IMR-90 (cell line): ENCODE measurements around the gene MAFF. TPM values are rescaled to one million over a fixed set of nuclear protein-coding genes. Genes with fewer than 3 reads are reported as not detected.

Experiments
- ATAC-seq: fragments of 200-7000 bp; cut with Tn5 transposase; 2 replicates; pipeline ENCODE4 v1.9.1; 2020; ENCODE audit warnings: low read depth, mild to moderate bottlenecking, moderate library complexity
- BruUV-seq: library from RNA; stranded (reverse); fragments of 400-500 nt; replicated peaks from 2 replicates; lab custom pipeline; 2021; lab: Mats Ljungman, UMichigan
- CTCF ChIA-PET: fragments of 300-600 bp; formaldehyde crosslinking; extraction: SDS; loops from one replicate; lab custom pipeline; 2021; ENCODE audit warnings: antibody characterized with exemption; lab: Yijun Ruan, JAX
- POLR2A ChIA-PET: fragments of 300-600 bp; sonication (Branson Sonifier 250); formaldehyde crosslinking; loops from one replicate; lab custom pipeline; 2022; ENCODE audit warnings: antibody characterized with exemption; ENCODE audit not compliant: unreplicated experiment; lab: Charles Lee
- DNase-seq: peaks from one replicate; pipeline ENCODE4 v3.0.0; 2013
- H2AFZ ChIP-seq: replicated peaks from 2 replicates; pipeline ENCODE3; 2013; ENCODE audit warnings: low read length, mild to moderate bottlenecking; ENCODE audit not compliant: poor library complexity
- H2AK5ac ChIP-seq: 2 replicates; pipeline ENCODE4 v1.6.1; 2013; ENCODE audit warnings: low read depth, low read length, inconsistent platforms
- H2AK9ac ChIP-seq: replicated peaks from 2 replicates; pipeline ENCODE3; 2013; ENCODE audit warnings: mild to moderate bottlenecking, low read depth, low read length, moderate library complexity; ENCODE audit not compliant: poor library complexity
- H2BK120ac ChIP-seq: 2 replicates; pipeline ENCODE4 v1.6.1; 2013; ENCODE audit warnings: low read depth, low read length, inconsistent platforms
- H2BK15ac ChIP-seq: 3 replicates; pipeline ENCODE4 v1.6.1; 2013; ENCODE audit warnings: low read depth, low read length, inconsistent platforms
- H2BK20ac ChIP-seq: 2 replicates; pipeline ENCODE4 v1.6.1; 2013; ENCODE audit warnings: low read depth, mild to moderate bottlenecking, inconsistent platforms, low read length, moderate library complexity
- H2BK5ac ChIP-seq: 2 replicates; pipeline ENCODE4 v1.6.1; 2013; ENCODE audit warnings: mild to moderate bottlenecking, low read depth, low read length, inconsistent platforms; ENCODE audit not compliant: poor library complexity, severe bottlenecking
- H3K14ac ChIP-seq: replicated peaks from 2 replicates; pipeline ENCODE4 v1.6.1; 2013; ENCODE audit warnings: low read depth, low read length, inconsistent platforms
- H3K18ac ChIP-seq: 2 replicates; pipeline ENCODE4 v1.6.1; 2013; ENCODE audit warnings: low read depth, low read length, control low read depth
- H3K23ac ChIP-seq: 2 replicates; pipeline ENCODE4 v1.6.1; 2013; ENCODE audit warnings: low read depth, low read length, inconsistent platforms
- H3K27ac ChIP-seq: 2 replicates; pipeline ENCODE4 v1.5.1; 2013; ENCODE audit warnings: mild to moderate bottlenecking, control low read depth, low read length; ENCODE audit not compliant: insufficient read depth
- H3K27me3 ChIP-seq: 2 replicates; pipeline ENCODE4 v1.6.1; 2013; ENCODE audit warnings: low read length; ENCODE audit not compliant: control insufficient read depth, insufficient read depth
- H3K36me3 ChIP-seq: 2 replicates; pipeline ENCODE4 v1.6.1; 2013; ENCODE audit warnings: low read length, mixed read lengths; ENCODE audit not compliant: control insufficient read depth, insufficient read depth
- H3K4ac ChIP-seq: 2 replicates; pipeline ENCODE4 v1.6.1; 2013; ENCODE audit warnings: low read depth, low read length, inconsistent platforms
- H3K4me1 ChIP-seq: 2 replicates; pipeline ENCODE4 v1.6.1; 2013; ENCODE audit warnings: low read length, mixed read lengths; ENCODE audit not compliant: control insufficient read depth, insufficient read depth
- H3K4me2 ChIP-seq: 2 replicates; pipeline ENCODE4 v1.6.1; 2013; ENCODE audit warnings: low read depth, mild to moderate bottlenecking, control low read depth, low read length, moderate library complexity
- H3K4me3 ChIP-seq: 2 replicates; pipeline ENCODE4 v1.5.1; 2013; ENCODE audit warnings: low read depth, mild to moderate bottlenecking, control low read depth, low read length, moderate library complexity; ENCODE audit not compliant: insufficient read depth
- H3K56ac ChIP-seq: 2 replicates; pipeline ENCODE4 v1.6.1; 2013; ENCODE audit warnings: low read length, inconsistent platforms; ENCODE audit not compliant: insufficient read depth; ENCODE audit errors: extremely low read depth
- H3K79me1 ChIP-seq, 2 experiments: 2 replicates each; pipeline ENCODE4 v1.6.1; 2013; ENCODE audit warnings: low read length in 2 of 2, inconsistent platforms in 1 of 2, low read depth in 1 of 2
- H3K9ac ChIP-seq: 2 replicates; pipeline ENCODE4 v1.6.1; 2013; ENCODE audit warnings: low read depth, low read length, control low read depth
- H3K9me1 ChIP-seq: 2 replicates; pipeline ENCODE4 v1.6.1; 2013; ENCODE audit warnings: low read length, inconsistent platforms; ENCODE audit not compliant: insufficient read depth
- H3K9me3 ChIP-seq: 2 replicates; pipeline ENCODE4 v1.6.1; 2013; ENCODE audit warnings: low read length; ENCODE audit not compliant: control insufficient read depth, insufficient read depth
- H4K20me1 ChIP-seq: 2 replicates; pipeline ENCODE4 v1.6.1; 2013; ENCODE audit warnings: low read length, inconsistent platforms; ENCODE audit not compliant: insufficient read depth
- H4K5ac ChIP-seq: 2 replicates; pipeline ENCODE4 v1.6.1; 2013; ENCODE audit warnings: mild to moderate bottlenecking, low read depth, low read length, control low read depth
- H4K8ac ChIP-seq, 2 experiments: 2 replicates each; pipeline ENCODE4 v1.6.1; 2013; ENCODE audit warnings: low read depth in 2 of 2, low read length in 2 of 2, control low read depth in 1 of 2, inconsistent platforms in 1 of 2
- H4K91ac ChIP-seq: 2 replicates; pipeline ENCODE4 v1.6.1; 2013; ENCODE audit warnings: low read depth, low read length, inconsistent platforms; ENCODE audit not compliant: insufficient read depth
- BHLHE40 ChIP-seq: fragments of 150-350 bp; IDR thresholded peaks from 2 replicates; pipeline ENCODE4 v1.6.1; 2016; ENCODE audit warnings: mild to moderate bottlenecking, low read depth, low read length
- CEBPB ChIP-seq: IDR thresholded peaks from 2 replicates; pipeline ENCODE4 v1.6.1; 2012; ENCODE audit warnings: low read depth, low read length, improper control_type of control experiment
- CHD1 ChIP-seq: IDR thresholded peaks from 2 replicates; pipeline ENCODE4 v1.6.1; 2012; ENCODE audit warnings: low read depth, low read length, improper control_type of control experiment
- FOS ChIP-seq: fragments of 150-350 bp; IDR thresholded peaks from 2 replicates; pipeline ENCODE4 v1.6.1; 2016; ENCODE audit warnings: low read depth, low read length
- MAFK ChIP-seq: IDR thresholded peaks from 2 replicates; pipeline ENCODE4 v1.6.1; 2012; ENCODE audit warnings: low read depth, low read length, improper control_type of control experiment
- MXI1 ChIP-seq: IDR thresholded peaks from 2 replicates; pipeline ENCODE4 v1.6.1; 2012; ENCODE audit warnings: low read depth, mild to moderate bottlenecking, low read length, moderate library complexity, borderline replicate concordance
- NFE2L2 ChIP-seq: fragments of 150-350 bp; IDR thresholded peaks from 2 replicates; pipeline ENCODE4 v1.6.1; 2016; ENCODE audit warnings: low read depth, mild to moderate bottlenecking, low read length
- RAD21 ChIP-seq: IDR thresholded peaks from 2 replicates; pipeline ENCODE4 v1.6.1; 2012; ENCODE audit warnings: low read length, improper control_type of control experiment
- RCOR1 ChIP-seq: IDR thresholded peaks from 2 replicates; pipeline ENCODE4 v1.6.1; 2012; ENCODE audit warnings: mild to moderate bottlenecking, low read length, improper control_type of control experiment; ENCODE audit not compliant: insufficient replicate concordance
- RFX5 ChIP-seq: IDR thresholded peaks from 2 replicates; pipeline ENCODE4 v1.8.0; 2012; ENCODE audit warnings: low read depth, mild to moderate bottlenecking, low read length, moderate library complexity
- SMC3 ChIP-seq: fragments of 150-350 bp; IDR thresholded peaks from 2 replicates; pipeline ENCODE4 v1.6.1; 2016; ENCODE audit warnings: low read depth, mild to moderate bottlenecking, antibody characterized with exemption, low read length, moderate library complexity
- USF2 ChIP-seq: fragments of 150-350 bp; IDR thresholded peaks from 2 replicates; pipeline ENCODE4 v1.6.1; 2017; ENCODE audit warnings: mild to moderate bottlenecking, antibody characterized with exemption, low read length, low read depth
- WGBS, 2 experiments: methylation state at CpG; one replicate each; pipeline versions ENCODE4 v1.1.5 to v1.1.7; 2013; ENCODE audit warnings: missing lambda C conversion rate in 2 of 2; ENCODE audit not compliant: insufficient read length in 1 of 2; ENCODE audit errors: extremely low coverage in 2 of 2; 5-methylcytosine and 5-hydroxymethylcytosine counted together
- dilution Hi-C: fragments of 300-500 bp; cut with HindIII; formaldehyde crosslinking; loops from one replicate; pipeline ENCODE4 v1.14.3; 2018; ENCODE audit warnings: low sequenced_read_pairs; ENCODE audit not compliant: unreplicated experiment
- in situ Hi-C: fragments of 300-500 bp; cut with MboI; formaldehyde crosslinking; loops from 3 replicates; pipeline ENCODE4 v1.14.3; 2019; ENCODE audit warnings: low sequenced_read_pairs, inconsistent platforms, mixed read lengths
- intact Hi-C: fragments of 100-400 bp; cut with micrococcal nuclease; formaldehyde crosslinking; loops from 2 replicates; pipeline ENCODE4 v1.10.0; 2022
- polyA plus RNA-seq, 3 experiments: library from polyadenylated mRNA; depleted of rRNA; stranded (reverse); fragments of >200 nt; gene quantifications; 2 replicates each; pipeline ENCODE4 v1.2.3, GENCODE V29; 2012; ENCODE audit warnings: low replicate concordance in 1 of 3
- total RNA-seq: library from RNA; depleted of rRNA; stranded (reverse); fragments of >200 nt; gene quantifications from 2 replicates; pipeline ENCODE4 v1.2.3, GENCODE V29; 2012
- TF ChIP-seq, protein P1 (sequence below): conservative IDR thresholded peaks from 2 replicates; pipeline ENCODE4 v1.5.1; 2012; ENCODE audit warnings: mild to moderate bottlenecking, low read depth, low read length, improper control_type of control experiment
- TF ChIP-seq, protein P2 (sequence below): fragments of 150-350 bp; IDR thresholded peaks from 2 replicates; pipeline ENCODE4 v1.6.1; 2016; ENCODE audit warnings: low read depth, mild to moderate bottlenecking, low read length, moderate library complexity, borderline replicate concordance

The MAFF gene
- total and polyA plus RNA-seq, 2 of the 4 experiments (the other 2 are of a cell fraction): 18.3 to 25.9 TPM

GRCh38 chr22:38177926-38178604 lies 23.7 kb upstream of the MAFF start:
- Histone ChIP-seq H2AK9ac (peak overlapping the region; percentile 38), H4K8ac (peak overlapping the region; percentile 32 to 79; a peak in 3 of 4 replicates), H2BK5ac (peak overlapping the region; percentile 64), H2BK120ac (peak overlapping the region; percentile 97), H3K36me3 (no peaks in the 10 kb centered on the region), H3K27ac (peak overlapping the region; percentile 67), H2BK15ac (peak overlapping the region; percentile 86; the same call in 2 of the 3 replicates), H3K4me1 (peaks cover 32% of the 10 kb centered on the region), H3K18ac (peak overlapping the region; percentile 38), H3K56ac (peak overlapping the region; percentile 66; the same call in 1 of the 2 replicates), H4K91ac (peak overlapping the region; percentile 87), H4K5ac (peak overlapping the region; percentile 40), H3K4me3 (no peak overlapping the region), H3K23ac (peak overlapping the region; percentile 90), H3K9me3 (no peaks in the 10 kb centered on the region), H3K9ac (peak overlapping the region; percentile 0), H2BK20ac (peak overlapping the region; percentile 97), H3K79me1 (peaks cover 4 to 38% of the 10 kb centered on the region in 2 experiments; a peak in 3 of 4 replicates), H3K27me3 (no peaks in the 10 kb centered on the region), H4K20me1 (no peaks in the 10 kb centered on the region; the same call in 1 of the 2 replicates), H2AK5ac (peak overlapping the region; percentile 89), H3K9me1 (peaks cover 34% of the 10 kb centered on the region), H3K14ac (peak overlapping the region; percentile 81), H2AFZ (peak overlapping the region; percentile 83), H3K4me2 (peak overlapping the region; percentile 5), H3K4ac (peak overlapping the region; percentile 95)
- dilution Hi-C loops (no loop called here), intact Hi-C loops (no loop called here), in situ Hi-C loops (no loop called here)
- ChIA-PET CTCF (interaction anchor here (0.8 kb wide), 1 partner anchor 83 kb away, joined by 3 read pairs; no protein-coding TSS in a partner anchor), POLR2A (no interaction called here)
- BruUV-seq: no TSS peak
- TF ChIP-seq BHLHE40 (peak; percentile 96), CHD1 (no peak), NFE2L2 (0 out of 2 replicates have a peak, but pooled peaks have one; percentile 7), RFX5 (no peak), FOS (peak; percentile 90), MXI1 (peak; percentile 22; the same call in 1 of the 2 replicates), RCOR1 (peak; percentile 48), MAFK (no peak), CEBPB (peak; percentile 65), RAD21 (no peak), SMC3 (no peak), USF2 (peak; percentile 75)
- TF ChIP-seq, protein P1, sequence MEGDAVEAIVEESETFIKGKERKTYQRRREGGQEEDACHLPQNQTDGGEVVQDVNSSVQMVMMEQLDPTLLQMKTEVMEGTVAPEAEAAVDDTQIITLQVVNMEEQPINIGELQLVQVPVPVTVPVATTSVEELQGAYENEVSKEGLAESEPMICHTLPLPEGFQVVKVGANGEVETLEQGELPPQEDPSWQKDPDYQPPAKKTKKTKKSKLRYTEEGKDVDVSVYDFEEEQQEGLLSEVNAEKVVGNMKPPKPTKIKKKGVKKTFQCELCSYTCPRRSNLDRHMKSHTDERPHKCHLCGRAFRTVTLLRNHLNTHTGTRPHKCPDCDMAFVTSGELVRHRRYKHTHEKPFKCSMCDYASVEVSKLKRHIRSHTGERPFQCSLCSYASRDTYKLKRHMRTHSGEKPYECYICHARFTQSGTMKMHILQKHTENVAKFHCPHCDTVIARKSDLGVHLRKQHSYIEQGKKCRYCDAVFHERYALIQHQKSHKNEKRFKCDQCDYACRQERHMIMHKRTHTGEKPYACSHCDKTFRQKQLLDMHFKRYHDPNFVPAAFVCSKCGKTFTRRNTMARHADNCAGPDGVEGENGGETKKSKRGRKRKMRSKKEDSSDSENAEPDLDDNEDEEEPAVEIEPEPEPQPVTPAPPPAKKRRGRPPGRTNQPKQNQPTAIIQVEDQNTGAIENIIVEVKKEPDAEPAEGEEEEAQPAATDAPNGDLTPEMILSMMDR: no peak
- TF ChIP-seq, protein P2, sequence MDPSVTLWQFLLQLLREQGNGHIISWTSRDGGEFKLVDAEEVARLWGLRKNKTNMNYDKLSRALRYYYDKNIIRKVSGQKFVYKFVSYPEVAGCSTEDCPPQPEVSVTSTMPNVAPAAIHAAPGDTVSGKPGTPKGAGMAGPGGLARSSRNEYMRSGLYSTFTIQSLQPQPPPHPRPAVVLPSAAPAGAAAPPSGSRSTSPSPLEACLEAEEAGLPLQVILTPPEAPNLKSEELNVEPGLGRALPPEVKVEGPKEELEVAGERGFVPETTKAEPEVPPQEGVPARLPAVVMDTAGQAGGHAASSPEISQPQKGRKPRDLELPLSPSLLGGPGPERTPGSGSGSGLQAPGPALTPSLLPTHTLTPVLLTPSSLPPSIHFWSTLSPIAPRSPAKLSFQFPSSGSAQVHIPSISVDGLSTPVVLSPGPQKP: no peak
- DNase-seq: peak; percentile 89
- peak; percentile 8 for ATAC-seq
- WGBS, 2 experiments: 35% methylated on average over 4 of the region's 15 CpGs; no CpG with 5 or more reads in 1 of the 2 experiments
